ENCODE results near the gene KRT13.

Gene KRT13

GRCh38 chr17:41536741-41537613 lies 31.6 kb upstream of the KRT13 start:
- DNase-seq, result no peak

- DNase-seq, result no peak
These were observed 30.5 kb upstream of the KRT13 start for GRCh38 chr17:41535764-41536481.

DNA sequence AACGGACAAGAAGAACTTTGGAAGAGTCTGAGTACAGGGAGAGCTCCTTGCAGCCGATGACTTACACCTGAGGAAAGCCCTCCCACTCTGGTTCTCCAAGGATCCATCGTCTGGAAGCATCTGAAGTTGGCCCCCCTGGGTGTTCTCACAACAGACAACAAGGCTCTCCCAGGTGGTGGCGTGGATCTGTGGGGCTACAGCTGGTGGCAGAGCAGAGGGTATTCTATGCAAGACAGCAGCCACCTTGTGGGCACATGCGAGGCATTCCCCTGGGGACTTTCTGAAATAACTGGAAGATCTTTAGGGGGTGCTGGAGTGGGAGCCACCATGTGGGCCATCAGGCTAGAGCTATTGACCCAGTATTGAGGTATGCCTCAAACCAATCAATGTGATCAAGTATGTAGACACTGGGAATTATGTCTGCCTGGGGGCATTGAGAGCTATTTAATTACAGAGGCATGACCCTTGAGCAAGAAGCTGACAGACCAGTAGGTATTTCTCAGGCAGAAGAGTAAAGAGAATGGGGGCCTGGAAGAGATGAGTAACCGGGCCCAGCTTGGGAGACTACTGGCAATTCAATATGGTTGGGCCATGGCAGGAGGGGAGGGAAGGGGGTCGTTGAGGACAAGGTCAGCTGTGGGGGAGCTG lies 29.6 kb upstream of the KRT13 start:
- DNase-seq, result no peak

DNA sequence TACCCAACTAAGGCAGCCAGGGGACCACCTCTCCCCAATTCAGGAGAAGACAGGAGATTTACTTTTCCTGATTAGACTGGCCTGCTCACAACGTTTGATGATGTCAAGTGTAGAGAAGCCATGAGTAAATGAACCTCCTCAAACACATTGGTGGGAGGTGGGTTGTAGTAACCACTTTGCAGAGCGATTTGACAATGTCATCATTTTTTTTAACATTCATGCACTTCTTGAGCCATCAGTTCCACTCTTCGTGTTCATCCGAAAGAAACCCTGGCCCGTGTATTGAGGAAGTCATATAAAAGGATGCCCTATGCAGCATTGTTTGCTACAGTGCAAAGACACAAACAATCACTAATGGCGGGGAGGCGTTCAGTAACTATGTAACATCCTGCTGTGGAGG lies 28.2 kb upstream of the KRT13 start:
- DNase-seq, result no peak

DNA sequence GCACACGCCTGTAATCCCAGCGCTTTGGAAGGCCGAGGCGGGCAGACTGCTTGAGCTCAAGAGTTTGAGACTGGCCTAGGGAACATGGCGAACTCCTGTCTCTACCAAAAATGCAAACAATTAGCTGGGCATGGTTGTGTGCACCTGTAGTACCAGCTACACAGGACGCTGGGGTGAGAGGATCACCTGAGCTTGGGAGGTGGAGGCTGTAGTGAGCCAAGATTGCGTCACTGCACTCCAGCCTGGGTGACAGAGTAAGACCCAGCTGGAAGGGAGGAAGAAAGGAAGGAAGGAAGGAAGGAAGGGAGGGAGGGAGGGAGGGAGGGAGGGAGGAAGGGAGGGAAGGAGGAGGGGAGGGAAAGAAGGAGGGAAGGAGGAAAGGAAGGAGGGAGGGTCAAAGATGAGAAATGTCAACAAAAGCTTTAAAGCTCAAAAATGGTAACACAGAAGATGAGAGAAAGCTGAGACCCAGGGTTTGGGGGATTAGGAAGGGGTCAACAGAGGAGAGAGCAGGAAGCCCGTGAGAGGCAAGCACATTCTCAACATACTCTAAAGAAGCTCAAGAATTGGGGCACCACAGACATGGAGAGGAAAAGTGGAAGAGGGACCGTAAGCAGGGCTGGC lies 27.6 kb upstream of the KRT13 start:
- no peak for DNase-seq

DNA sequence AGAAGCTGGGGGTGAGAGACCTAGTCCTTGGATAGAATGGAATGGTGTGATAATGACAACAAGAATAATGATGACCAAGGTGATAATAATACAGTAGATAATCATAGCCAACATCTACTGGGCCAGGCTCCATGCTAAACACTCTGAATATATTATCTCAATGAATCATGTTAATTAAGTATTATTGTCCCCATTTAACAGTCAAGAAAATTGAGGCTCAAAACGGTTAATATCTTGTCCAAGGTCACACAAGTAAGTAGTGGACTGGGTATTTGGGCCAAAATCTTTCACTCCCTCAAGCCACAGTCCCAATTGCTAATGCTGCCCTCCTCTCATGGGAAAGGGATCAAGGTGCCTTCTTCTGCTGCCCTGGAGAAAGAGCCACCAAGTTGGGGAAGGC lies 26.6 kb upstream of the KRT13 start:
- DNase-seq, result no peak

- no peak for DNase-seq
These were observed 24.9 kb upstream of the KRT13 start for GRCh38 chr17:41530062-41531048.

- DNase-seq, result no peak
These were observed 24.1 kb upstream of the KRT13 start for GRCh38 chr17:41529491-41529915.

GRCh38 chr17:41528959-41529353 lies 23.5 kb upstream of the KRT13 start:
- no peak for DNase-seq

GRCh38 chr17:41527063-41528023 lies 21.9 kb upstream of the KRT13 start:
- DNase-seq, result no peak

DNA sequence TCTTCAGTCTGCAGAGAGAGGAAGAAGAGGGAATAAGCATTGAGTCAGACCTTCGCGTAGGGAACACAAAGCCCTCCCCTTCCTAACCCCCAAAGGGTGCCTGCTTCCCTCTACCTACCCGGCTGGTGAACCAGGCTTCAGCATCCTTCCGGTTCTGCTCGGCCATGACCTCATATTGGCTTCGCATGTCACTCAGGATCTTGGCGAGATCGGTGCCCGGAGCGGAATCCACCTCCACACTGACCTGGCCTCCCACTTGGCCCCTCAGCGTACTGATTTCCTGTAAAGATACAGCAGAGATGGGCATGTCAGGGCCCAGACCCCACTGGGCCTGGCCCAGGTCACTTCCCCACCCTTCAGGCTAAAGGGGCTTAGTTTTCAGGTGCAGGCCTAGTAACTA lies 18.8 kb upstream of the KRT13 start:
- DNase-seq, result no peak

GRCh38 chr17:41523787-41524186 lies 18.4 kb upstream of the KRT13 start:
- no peak for DNase-seq

- DNase-seq, result no peak
These were observed 17.8 kb upstream of the KRT13 start for GRCh38 chr17:41523225-41523593.

DNA sequence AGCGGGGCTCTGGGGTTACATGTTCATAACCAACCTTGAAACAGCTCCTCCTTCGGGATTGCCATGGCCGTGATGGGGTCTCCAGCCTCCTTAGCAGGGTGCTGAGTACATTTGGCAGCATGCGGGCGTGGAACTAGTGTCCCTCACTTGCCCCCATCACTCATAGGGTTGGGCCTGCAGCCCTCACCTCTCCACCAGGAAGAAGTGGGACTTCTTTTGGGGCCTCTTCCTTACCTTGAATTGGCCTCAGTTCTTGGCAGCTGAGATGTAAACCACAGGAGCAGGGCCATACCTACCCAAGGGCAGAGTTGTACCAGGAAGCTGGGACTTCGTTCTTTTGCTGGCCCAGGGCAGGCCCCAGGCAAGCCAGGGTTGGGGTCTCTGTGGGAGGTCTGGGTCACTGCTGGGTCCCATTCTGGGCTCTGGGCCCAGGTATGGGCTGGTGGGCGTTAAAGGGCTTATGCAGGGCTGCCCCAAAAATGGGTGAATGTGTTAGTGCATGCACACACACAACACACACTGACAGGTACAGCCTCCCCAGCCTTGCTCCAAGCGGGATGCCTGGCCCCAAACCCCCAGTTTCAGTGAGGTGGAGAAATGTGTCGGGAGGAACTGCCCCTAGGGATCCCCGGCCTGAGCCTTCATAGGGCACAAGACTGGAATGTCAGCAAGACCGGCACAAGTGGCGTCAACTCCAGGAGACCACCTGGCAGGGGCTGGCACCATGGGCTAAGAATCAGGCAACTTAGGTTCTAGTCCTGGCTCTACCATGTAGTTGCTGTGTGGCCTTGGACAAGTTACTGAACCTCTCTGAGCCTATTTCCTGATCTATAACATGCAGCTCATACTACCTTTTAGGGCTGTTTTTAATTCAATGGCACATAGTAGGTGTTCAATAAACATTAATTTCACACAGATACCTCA lies 17.2 kb upstream of the KRT13 start:
- DNase-seq, result no peak

DNA sequence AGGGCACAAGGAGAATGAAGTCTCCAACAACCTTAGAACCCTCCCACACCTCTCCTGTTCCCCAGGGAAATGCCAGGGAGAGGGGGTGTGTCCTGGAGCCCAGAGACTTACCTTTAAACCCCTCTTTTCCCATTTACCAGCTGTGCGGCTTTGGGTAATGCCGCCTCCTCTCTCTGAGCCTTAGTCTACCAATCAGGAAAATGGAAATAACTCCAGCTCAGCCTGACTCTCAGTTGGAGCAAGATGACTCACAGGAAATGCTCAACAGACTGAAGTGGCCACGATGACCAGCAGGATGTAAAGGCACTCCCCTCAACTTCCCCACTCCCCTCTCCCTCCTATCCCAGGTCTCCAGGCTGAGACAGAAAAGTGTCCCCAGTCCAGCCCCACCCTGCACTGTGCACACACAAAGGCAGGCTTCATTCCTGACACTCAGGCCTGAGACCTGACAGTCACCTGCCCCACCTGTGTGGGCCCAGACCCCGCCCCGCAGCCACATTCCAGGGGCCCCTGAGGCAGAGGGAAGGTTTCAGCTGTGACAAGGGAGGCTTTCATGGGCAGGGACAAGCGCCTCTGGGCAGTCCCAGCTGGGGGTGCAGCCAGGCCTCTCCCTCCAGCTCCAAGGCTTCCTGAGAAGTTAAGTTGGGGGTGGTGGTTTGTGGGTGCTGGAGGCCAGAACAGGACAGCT lies 16.3 kb upstream of the KRT13 start:
- DNase-seq, result no peak

DNA sequence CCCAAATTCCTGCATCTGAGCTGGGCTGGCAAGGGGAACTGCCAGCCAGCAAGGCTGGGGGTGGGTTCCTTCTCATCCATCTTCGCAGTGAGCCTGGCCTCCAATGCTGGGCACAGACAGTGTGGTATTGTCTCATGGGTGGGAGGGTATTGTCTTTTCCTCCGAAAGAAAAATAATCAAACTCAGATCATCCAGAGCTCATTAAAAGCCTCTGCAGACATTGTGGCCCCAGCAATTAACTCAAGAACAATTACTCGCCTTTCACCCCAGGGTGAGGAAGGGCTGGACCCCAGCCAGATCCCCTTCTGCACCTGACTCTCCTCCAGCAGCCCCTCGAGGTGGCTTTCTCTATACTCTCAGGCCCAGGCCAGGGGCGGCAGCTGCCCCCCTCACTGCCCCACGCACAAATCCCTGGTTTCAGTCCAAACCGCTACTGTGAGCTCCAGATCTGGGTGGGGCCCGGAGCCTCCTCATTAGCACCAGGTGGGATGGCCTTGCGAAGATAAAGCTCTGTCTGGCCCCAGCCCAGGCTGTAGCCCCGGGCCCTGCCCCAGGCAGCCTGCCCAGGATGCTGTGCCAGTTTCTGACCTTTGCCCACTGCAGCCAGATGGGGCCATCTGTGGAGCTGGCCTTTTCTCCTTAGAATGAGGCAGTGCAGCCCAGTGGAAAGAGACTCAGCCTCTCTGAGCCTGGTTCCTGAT lies 15.6 kb upstream of the KRT13 start:
- no peak for DNase-seq

- DNase-seq, result no peak
These were observed 14.3 kb upstream of the KRT13 start for GRCh38 chr17:41519501-41520224.

Measured in GF-D8 (cell line).